Activated B cell treated with CpG ODN at 0.5 μM for 24 hours (primary cell): Measurements from ENCODE around the gene ARL15. TPM values are rescaled to one million over a fixed set of nuclear protein-coding genes. Genes with fewer than 3 reads are reported as not detected.

Experiments used
- ATAC-seq: fragments of 200-7000 bp; cut with Tn5 transposase; one replicate; pipeline ENCODE4 v1.10.0; 2021; ENCODE audit warnings: low read depth, mild to moderate bottlenecking, moderate library complexity
- CTCF ChIA-PET: fragments of 350-600 bp; sonication (Branson Sonifier 250); formaldehyde crosslinking; loops from one replicate; lab custom pipeline; 2021; ENCODE audit warnings: antibody characterized with exemption; lab: Charles Lee
- POLR2A ChIA-PET: fragments of 350-600 bp; sonication (Branson Sonifier 250); formaldehyde crosslinking; loops from one replicate; lab custom pipeline; 2021; ENCODE audit warnings: antibody characterized with exemption; lab: Charles Lee
- DNase-seq: peaks from one replicate; pipeline ENCODE4 v3.0.0; 2022
- H3K27ac Mint-ChIP-seq: one replicate; pipeline ENCODE4 v1.8.0; 2020; ENCODE audit warnings: mixed read lengths
- H3K27me3 Mint-ChIP-seq: one replicate; pipeline ENCODE4 v1.8.0; 2021; ENCODE audit warnings: mixed read lengths
- H3K36me3 Mint-ChIP-seq: one replicate; pipeline ENCODE4 v1.8.0; 2021; ENCODE audit warnings: low read depth, mixed read lengths
- H3K4me1 Mint-ChIP-seq: one replicate; pipeline ENCODE4 v1.8.0; 2021; ENCODE audit warnings: mixed read lengths
- H3K4me3 Mint-ChIP-seq: one replicate; pipeline ENCODE4 v1.8.0; 2020; ENCODE audit warnings: mild to moderate bottlenecking, mixed read lengths
- H3K9me3 Mint-ChIP-seq: one replicate; pipeline ENCODE4 v1.8.0; 2020; ENCODE audit warnings: mixed read lengths
- CTCF ChIP-seq: fragments of 200-600 bp; IDR thresholded peaks from one replicate; pipeline ENCODE4 v1.8.0; 2022; ENCODE audit warnings: antibody characterized with exemption, mild to moderate bottlenecking
- intact Hi-C: fragments of 100-400 bp; cut with micrococcal nuclease; formaldehyde crosslinking; loops from one replicate; pipeline ENCODE4 v1.15.1; 2024
- total RNA-seq: library from RNA; stranded (reverse); gene quantifications from 2 replicates; pipeline ENCODE4 v1.2.3, GENCODE V29; 2022

ARL15 gene
- total RNA-seq, 1 donor from 2014 or later, result 17.5 TPM

GRCh38 chr5:53974021-53974420 lies 336.4 kb downstream of the ARL15 start:
- TF ChIP-seq CTCF, result no peak
- no peak for DNase-seq
- H3K27me3 Mint-ChIP-seq, result no peaks in the 10 kb centered on the region
- H3K4me3 Mint-ChIP-seq, result no peak overlapping the region
- no peaks in the 10 kb centered on the region for H3K4me1 Mint-ChIP-seq
- no peak overlapping the region for H3K27ac Mint-ChIP-seq
- ChIA-PET POLR2A (no interaction called here), CTCF (no interaction called here)
- peaks cover 9% of the 10 kb centered on the region for H3K36me3 Mint-ChIP-seq
- intact Hi-C loops, result no loop called here
- no peaks in the 10 kb centered on the region for H3K9me3 Mint-ChIP-seq
- ATAC-seq, result no peak

- Mint-ChIP-seq H3K36me3 (peaks cover 12% of the 10 kb centered on the region), H3K4me1 (no peaks in the 10 kb centered on the region), H3K4me3 (no peak overlapping the region), H3K27me3 (no peaks in the 10 kb centered on the region), H3K27ac (no peak overlapping the region), H3K9me3 (no peaks in the 10 kb centered on the region)
- no peak for DNase-seq
- POLR2A ChIA-PET, result no interaction called here
- no peak for ATAC-seq
- CTCF ChIA-PET, result no interaction called here
- intact Hi-C loops, result no loop called here
- TF ChIP-seq CTCF, result no peak
These were observed 338.1 kb downstream of the ARL15 start for GRCh38 chr5:53972314-53972713.

- ATAC-seq (no peak), DNase-seq (no peak)
- Mint-ChIP-seq H3K4me1 (no peaks in the 10 kb centered on the region), H3K27ac (no peak overlapping the region), H3K27me3 (no peaks in the 10 kb centered on the region), H3K9me3 (no peaks in the 10 kb centered on the region), H3K4me3 (no peak overlapping the region), H3K36me3 (peaks cover 15% of the 10 kb centered on the region)
- no peak for TF ChIP-seq CTCF
- CTCF ChIA-PET, result no interaction called here
- intact Hi-C loops, result no loop called here
- POLR2A ChIA-PET, result no interaction called here
These were observed 338.8 kb downstream of the ARL15 start for GRCh38 chr5:53971551-53971950.

GRCh38 chr5:53971131-53971530 lies 339.2 kb downstream of the ARL15 start:
- Mint-ChIP-seq H3K27ac (no peak overlapping the region), H3K36me3 (peaks cover 19% of the 10 kb centered on the region), H3K27me3 (no peaks in the 10 kb centered on the region), H3K4me3 (no peak overlapping the region), H3K9me3 (no peaks in the 10 kb centered on the region), H3K4me1 (no peaks in the 10 kb centered on the region)
- no peak for ATAC-seq
- POLR2A ChIA-PET, result no interaction called here
- DNase-seq, result no peak
- no peak for TF ChIP-seq CTCF
- CTCF ChIA-PET, result no interaction called here
- intact Hi-C loops, result no loop called here

- no peaks in the 10 kb centered on the region for H3K4me1 Mint-ChIP-seq
- peaks cover 20% of the 10 kb centered on the region for H3K36me3 Mint-ChIP-seq
- DNase-seq (no peak), ATAC-seq (no peak)
- no peaks in the 10 kb centered on the region for H3K27me3 Mint-ChIP-seq
- no peak for TF ChIP-seq CTCF
- CTCF ChIA-PET, result no interaction called here
- H3K9me3 Mint-ChIP-seq, result no peaks in the 10 kb centered on the region
- POLR2A ChIA-PET, result no interaction called here
- intact Hi-C loops, result no loop called here
- no peak overlapping the region for H3K4me3 Mint-ChIP-seq
- no peak overlapping the region for H3K27ac Mint-ChIP-seq
These were observed 339.9 kb downstream of the ARL15 start for GRCh38 chr5:53970475-53970874.
